ENCODE data around the gene LRRN4.
A peak's percentile ranks its signal among the peaks of the same experiment; 100 is the strongest.

LRRN4 gene

DNA sequence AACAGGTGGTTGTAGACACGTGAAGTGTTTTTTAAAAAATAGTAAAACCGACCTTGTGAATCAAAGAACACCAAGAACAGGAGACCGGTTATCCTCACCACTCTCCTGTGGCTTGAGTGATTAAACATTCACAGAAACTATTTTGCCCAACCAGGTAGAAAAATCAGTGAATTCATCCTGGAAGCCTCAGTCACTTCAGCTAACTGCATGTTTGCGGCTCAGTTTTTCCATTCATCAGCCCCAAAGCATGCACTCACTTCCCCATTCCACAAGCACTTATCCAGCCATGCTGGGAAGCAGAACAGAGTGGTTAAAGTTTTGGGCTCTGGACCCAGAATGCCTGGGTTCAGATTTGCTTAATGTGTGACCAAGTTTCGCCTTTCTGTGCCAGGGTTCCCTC lies 2.4 kb downstream of the LRRN4 start:
- H3K4me1 Mint-ChIP-seq = peaks cover 54% of the 10 kb centered on the region
- H3K36me3 Mint-ChIP-seq (ENCODE audit: low read depth) = peaks cover 48% of the 10 kb centered on the region
- no peak for DNase-seq
- TF ChIP-seq, protein P1, sequence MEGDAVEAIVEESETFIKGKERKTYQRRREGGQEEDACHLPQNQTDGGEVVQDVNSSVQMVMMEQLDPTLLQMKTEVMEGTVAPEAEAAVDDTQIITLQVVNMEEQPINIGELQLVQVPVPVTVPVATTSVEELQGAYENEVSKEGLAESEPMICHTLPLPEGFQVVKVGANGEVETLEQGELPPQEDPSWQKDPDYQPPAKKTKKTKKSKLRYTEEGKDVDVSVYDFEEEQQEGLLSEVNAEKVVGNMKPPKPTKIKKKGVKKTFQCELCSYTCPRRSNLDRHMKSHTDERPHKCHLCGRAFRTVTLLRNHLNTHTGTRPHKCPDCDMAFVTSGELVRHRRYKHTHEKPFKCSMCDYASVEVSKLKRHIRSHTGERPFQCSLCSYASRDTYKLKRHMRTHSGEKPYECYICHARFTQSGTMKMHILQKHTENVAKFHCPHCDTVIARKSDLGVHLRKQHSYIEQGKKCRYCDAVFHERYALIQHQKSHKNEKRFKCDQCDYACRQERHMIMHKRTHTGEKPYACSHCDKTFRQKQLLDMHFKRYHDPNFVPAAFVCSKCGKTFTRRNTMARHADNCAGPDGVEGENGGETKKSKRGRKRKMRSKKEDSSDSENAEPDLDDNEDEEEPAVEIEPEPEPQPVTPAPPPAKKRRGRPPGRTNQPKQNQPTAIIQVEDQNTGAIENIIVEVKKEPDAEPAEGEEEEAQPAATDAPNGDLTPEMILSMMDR (IDR thresholded peaks at IDR 0.05) = no peak
- peaks cover 44% of the 10 kb centered on the region for H3K27me3 Mint-ChIP-seq (ENCODE audit: low read depth, poor library complexity)
- H3K4me3 Mint-ChIP-seq = peak overlapping the region; percentile 84
- H3K27ac Mint-ChIP-seq = no peak overlapping the region
- H3K9me3 Mint-ChIP-seq = peaks cover 5% of the 10 kb centered on the region

DNA sequence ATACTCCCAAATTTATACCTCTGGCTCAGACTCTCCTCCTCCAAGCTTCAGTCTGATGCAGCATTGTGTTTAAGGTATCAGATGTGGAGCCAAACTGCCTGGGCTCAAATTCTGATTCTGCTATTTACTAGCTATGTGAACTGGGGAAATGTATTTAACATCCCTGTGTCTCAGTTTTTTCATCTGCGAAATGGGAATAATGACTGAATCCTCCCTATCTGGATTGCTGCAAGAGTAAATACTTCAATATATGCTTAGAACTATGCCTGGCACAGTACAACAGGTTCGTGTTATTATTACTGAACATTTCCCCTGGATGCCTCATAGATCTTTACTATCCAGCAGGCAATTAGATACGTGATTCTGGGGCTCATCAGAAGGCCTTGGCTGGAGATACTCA lies 5.5 kb downstream of the LRRN4 start:
- TF ChIP-seq, protein P1 (IDR thresholded peaks at IDR 0.05) = no peak
- peaks cover 46% of the 10 kb centered on the region for H3K27me3 Mint-ChIP-seq (ENCODE audit: low read depth, poor library complexity)
- H3K9me3 Mint-ChIP-seq = peaks cover 5% of the 10 kb centered on the region
- DNase-seq = no peak
- peaks cover 66% of the 10 kb centered on the region for H3K36me3 Mint-ChIP-seq (ENCODE audit: low read depth)
- H3K4me1 Mint-ChIP-seq = peaks cover 27% of the 10 kb centered on the region
- no peak overlapping the region for H3K27ac Mint-ChIP-seq
- H3K4me3 Mint-ChIP-seq = peak overlapping the region; percentile 22

DNA sequence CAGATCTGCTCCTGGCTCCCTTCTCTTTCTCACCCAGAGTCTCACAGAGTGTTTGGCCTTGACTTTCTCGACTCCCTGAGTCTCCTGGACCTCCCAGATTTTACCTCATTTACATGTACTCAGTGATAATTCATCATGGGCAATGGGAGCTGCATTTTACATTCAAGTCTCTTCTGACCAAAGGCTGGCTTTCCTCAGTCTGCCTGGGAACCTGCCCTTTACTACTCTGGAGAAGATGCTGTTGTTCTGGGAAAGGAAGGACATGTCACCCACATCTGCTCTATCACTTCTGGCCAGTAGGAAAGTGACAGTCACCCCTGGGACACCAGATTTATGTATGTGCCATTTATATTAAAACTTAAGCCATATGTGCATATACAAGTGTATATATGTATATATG lies 7.4 kb downstream of the LRRN4 start:
- no peak overlapping the region for H3K27ac Mint-ChIP-seq
- H3K4me1 Mint-ChIP-seq = peaks cover 19% of the 10 kb centered on the region
- peaks cover 82% of the 10 kb centered on the region for H3K36me3 Mint-ChIP-seq (ENCODE audit: low read depth)
- DNase-seq = no peak
- TF ChIP-seq, protein P1 (IDR thresholded peaks at IDR 0.05) = no peak
- peaks cover 5% of the 10 kb centered on the region for H3K9me3 Mint-ChIP-seq
- no peak overlapping the region for H3K4me3 Mint-ChIP-seq
- peaks cover 29% of the 10 kb centered on the region for H3K27me3 Mint-ChIP-seq (ENCODE audit: low read depth, poor library complexity)

DNA sequence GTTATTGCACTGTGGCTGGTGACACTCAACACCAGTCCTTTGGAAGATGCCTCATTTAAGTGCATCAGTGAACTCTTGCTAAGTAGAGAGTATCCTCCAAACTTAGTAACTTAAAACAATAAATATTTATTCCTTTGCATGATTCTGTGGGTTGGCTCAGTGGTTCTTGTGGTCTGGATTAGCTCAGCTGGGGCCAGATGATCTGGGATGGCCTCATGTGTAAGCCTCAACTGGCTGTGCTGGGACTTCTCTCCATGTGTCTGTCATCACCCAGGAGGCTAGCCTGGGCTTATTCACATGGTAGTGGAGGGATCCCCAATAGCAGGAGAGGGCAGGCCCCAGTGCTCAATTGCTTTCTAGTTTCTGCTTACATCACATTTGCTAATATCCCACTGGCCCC lies 8.3 kb downstream of the LRRN4 start:
- Mint-ChIP-seq H3K36me3 (ENCODE audit: low read depth) (peaks cover 79% of the 10 kb centered on the region), H3K27me3 (ENCODE audit: low read depth, poor library complexity) (peaks cover 20% of the 10 kb centered on the region), H3K4me3 (no peak overlapping the region), H3K27ac (no peak overlapping the region), H3K4me1 (peaks cover 10% of the 10 kb centered on the region), H3K9me3 (peaks cover 3% of the 10 kb centered on the region)
- no peak for DNase-seq
- TF ChIP-seq, protein P1 (IDR thresholded peaks at IDR 0.05) = no peak

DNA sequence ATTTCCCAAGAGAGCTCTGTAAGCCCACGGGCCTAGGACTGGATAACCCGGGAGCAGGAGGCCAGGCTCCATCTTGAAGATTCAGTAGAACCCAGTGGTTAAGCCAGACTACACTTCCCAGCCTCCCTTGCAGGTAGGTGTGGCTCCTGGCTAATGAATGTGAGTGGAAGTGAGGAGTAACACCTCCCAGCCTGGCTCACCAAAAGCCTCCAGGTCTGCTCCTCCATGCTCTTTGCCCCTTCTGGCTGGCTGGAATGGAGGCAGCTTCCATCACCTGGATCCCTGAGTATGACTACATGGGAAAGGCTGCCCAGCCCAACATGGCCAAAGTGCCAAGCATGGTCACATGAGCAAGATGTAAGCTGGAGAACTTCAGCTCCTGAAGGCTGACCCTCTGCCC lies 9.7 kb downstream of the LRRN4 start:
- Mint-ChIP-seq H3K36me3 (ENCODE audit: low read depth) (peaks cover 79% of the 10 kb centered on the region), H3K4me3 (no peak overlapping the region), H3K9me3 (no peaks in the 10 kb centered on the region), H3K27me3 (ENCODE audit: low read depth, poor library complexity) (peaks cover 7% of the 10 kb centered on the region), H3K4me1 (no peaks in the 10 kb centered on the region), H3K27ac (no peak overlapping the region)
- TF ChIP-seq, protein P1 (IDR thresholded peaks at IDR 0.05) = no peak
- DNase-seq = no peak

DNA sequence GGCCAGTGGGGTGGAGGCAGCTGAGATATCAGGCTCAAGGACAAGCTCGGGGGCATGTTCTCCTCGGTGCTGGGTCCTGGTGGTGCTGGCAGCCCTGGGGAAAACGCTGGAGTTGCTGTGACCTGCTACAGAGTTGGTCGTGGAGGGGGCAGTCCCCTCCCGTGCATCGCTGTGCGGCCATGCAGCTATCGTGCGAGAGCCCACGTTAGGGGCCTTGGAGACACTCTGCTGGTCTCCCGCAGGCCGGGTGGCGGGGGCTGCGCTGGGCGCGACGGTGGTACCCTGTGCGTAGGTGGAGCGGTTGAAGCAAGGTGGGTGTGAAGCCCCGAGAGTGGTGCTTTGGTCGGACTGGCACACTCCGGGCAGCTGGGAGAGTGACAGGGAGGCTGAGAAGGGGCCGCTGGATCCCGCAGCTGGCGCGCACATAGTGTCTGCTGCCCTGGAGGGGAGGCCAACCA lies 12.0 kb downstream of the LRRN4 start:
- Mint-ChIP-seq H3K36me3 (ENCODE audit: low read depth) (peaks cover 65% of the 10 kb centered on the region), H3K4me1 (no peaks in the 10 kb centered on the region), H3K4me3 (no peak overlapping the region), H3K27ac (no peak overlapping the region), H3K9me3 (no peaks in the 10 kb centered on the region), H3K27me3 (ENCODE audit: low read depth, poor library complexity) (peaks cover 4% of the 10 kb centered on the region)
- DNase-seq = no peak
- TF ChIP-seq, protein P1 (IDR thresholded peaks at IDR 0.05) = no peak
